Neural progenitor cell (in vitro differentiated cells): ENCODE data around the gene UNC5CL.

Source experiments
- CTCF ChIP-seq: fragments of 200-600 bp; sonication (generic); IDR thresholded peaks from 2 replicates; pipeline ENCODE4 v1.5.1; 2017; ENCODE audit warnings: antibody characterized with exemption, mild to moderate bottlenecking
- EZH2phosphoT487 ChIP-seq: fragments of 200-600 bp; sonication (generic); IDR thresholded peaks from 2 replicates; pipeline ENCODE4 v1.6.1; 2017; ENCODE audit warnings: antibody characterized with exemption

- no peak for TF ChIP-seq EZH2phosphoT487
- no peak for TF ChIP-seq CTCF
These were observed 19.8 kb upstream of the UNC5CL start for GRCh38 chr6:41058783-41059181.
